ENCODE measurements around the gene MEST. TPM values are rescaled to one million over a fixed set of nuclear protein-coding genes. Genes with fewer than 3 reads are reported as not detected.

MEST gene
- total RNA-seq, 4 donors from 2014 or later: 7.5 to 17.5 (median 12.4) TPM

DNA sequence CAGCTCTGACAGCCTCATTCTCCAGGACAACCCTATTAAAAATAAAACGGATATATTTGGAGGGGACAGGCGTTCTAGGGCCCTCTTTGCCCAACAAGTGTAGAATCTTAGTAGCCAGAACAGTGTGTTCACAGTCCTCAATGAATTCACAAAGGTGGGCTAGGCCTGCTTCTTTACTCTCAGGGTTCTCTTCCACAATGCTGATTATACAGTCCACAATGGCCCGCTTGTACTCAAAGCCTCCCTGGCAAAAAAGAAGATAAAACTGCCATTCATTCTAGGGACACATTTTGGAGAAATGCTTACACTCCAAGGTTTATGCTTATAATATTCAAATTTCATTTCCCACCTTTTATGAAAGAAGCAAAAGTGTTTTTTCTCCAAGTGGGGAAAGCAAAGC, 62.6 kb downstream of the MEST start:
- peaks cover 34% of the 10 kb centered on the region for H3K36me3 ChIP-seq
- TF ChIP-seq, protein P1, sequence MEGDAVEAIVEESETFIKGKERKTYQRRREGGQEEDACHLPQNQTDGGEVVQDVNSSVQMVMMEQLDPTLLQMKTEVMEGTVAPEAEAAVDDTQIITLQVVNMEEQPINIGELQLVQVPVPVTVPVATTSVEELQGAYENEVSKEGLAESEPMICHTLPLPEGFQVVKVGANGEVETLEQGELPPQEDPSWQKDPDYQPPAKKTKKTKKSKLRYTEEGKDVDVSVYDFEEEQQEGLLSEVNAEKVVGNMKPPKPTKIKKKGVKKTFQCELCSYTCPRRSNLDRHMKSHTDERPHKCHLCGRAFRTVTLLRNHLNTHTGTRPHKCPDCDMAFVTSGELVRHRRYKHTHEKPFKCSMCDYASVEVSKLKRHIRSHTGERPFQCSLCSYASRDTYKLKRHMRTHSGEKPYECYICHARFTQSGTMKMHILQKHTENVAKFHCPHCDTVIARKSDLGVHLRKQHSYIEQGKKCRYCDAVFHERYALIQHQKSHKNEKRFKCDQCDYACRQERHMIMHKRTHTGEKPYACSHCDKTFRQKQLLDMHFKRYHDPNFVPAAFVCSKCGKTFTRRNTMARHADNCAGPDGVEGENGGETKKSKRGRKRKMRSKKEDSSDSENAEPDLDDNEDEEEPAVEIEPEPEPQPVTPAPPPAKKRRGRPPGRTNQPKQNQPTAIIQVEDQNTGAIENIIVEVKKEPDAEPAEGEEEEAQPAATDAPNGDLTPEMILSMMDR (IDR thresholded peaks at IDR 0.05): no peak
- TF ChIP-seq POLR2A (IDR thresholded peaks at IDR 0.05): no peak
- no peak for TF ChIP-seq EP300 (IDR thresholded peaks at IDR 0.05)
- no peak for TF ChIP-seq POLR2AphosphoS5 (IDR thresholded peaks at IDR 0.05)
- no peak overlapping the region for H3K27ac ChIP-seq
- no peak overlapping the region for H3K4me3 ChIP-seq
- no peaks in the 10 kb centered on the region for H3K4me1 ChIP-seq
- WGBS: 95% methylated on average over 3 of the region's 3 CpGs
- no peak for DNase-seq (ENCODE audit: low spot score in 2 of 2)
- no peaks in the 10 kb centered on the region for H3K9me3 ChIP-seq
- no peaks in the 10 kb centered on the region for H3K27me3 ChIP-seq

Other genes starting within 250 kb of the MEST start
- gene CPA2, start 225.2 kb upstream of the MEST start, total RNA-seq: not detected
- gene CPA4, start 198.9 kb upstream of the MEST start, total RNA-seq: 100 to 1,000 TPM in 1 of 4 donors, 10 to 100 TPM in 3; 68.7 to 116 (median 83.0) TPM
- under 1 TPM in 1 of 4 donors, not detected in 3; 0.30 TPM for gene CPA5, start 147.3 kb upstream of the MEST start, total RNA-seq
- not detected for gene CPA1, start 111.6 kb upstream of the MEST start, total RNA-seq
- 1 to 10 TPM; 1.1 to 4.6 (median 4.2) TPM for gene CEP41, start 51.1 kb upstream of the MEST start, total RNA-seq
- gene COPG2, start 176.7 kb downstream of the MEST start, total RNA-seq: 10 to 100 TPM; 17.9 to 24.8 (median 21.0) TPM
- gene TSGA13, start 194.5 kb downstream of the MEST start, total RNA-seq: not detected
- under 1 TPM in 2 of 4 donors, not detected in 2; 0.40 to 0.42 TPM for gene KLF14, start 242.1 kb downstream of the MEST start, total RNA-seq